ENCODE measurements around the gene KCNMA1. TPM values are rescaled to one million over a fixed set of nuclear protein-coding genes. Genes with fewer than 3 reads are reported as not detected.

The KCNMA1 gene
- total RNA-seq, 1 experiment from 2014 or later = 23.3 TPM

DNA sequence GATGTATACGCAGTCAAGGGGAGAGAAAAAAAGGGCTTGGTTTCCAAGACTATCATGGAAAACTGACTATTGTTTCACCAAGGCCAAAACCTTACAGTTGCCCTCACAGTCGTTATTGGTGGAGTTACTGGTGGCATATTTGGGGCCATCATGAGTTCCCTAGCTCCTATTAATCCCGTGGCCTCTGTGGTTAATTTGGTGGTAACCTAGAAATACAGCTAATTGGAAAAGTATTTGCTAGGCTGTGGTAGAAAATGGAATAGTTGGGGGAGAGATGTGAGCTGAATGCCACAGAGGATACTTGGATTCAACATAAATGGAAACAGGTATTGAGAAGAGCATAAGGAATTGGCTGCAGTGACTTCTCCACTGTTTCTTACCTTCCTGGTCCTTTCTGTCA, 450.7 kb downstream of the KCNMA1 start:
- DNase-seq (ENCODE audit: low read depth) = peak; percentile 86

DNA sequence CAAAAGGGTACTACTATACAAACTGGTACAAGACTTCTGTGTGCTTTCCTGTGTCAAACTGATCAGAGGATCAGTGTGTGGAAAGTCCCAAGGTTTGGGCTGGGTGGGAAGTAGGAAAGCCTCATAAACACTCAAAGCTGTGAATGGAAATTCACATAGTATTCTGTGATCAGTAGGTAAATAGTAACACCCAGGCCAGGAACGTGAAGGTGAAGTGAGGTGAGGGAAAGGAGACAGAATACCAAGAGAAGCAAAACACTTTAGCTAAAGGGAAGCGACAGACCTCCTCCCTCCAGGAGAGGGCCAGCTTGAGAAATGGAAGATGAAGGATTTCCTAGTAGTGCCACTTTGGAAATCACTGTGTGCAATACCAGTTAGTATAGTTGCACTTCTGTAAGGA, 451.9 kb downstream of the KCNMA1 start:
- no peak for DNase-seq (ENCODE audit: low read depth)

DNA sequence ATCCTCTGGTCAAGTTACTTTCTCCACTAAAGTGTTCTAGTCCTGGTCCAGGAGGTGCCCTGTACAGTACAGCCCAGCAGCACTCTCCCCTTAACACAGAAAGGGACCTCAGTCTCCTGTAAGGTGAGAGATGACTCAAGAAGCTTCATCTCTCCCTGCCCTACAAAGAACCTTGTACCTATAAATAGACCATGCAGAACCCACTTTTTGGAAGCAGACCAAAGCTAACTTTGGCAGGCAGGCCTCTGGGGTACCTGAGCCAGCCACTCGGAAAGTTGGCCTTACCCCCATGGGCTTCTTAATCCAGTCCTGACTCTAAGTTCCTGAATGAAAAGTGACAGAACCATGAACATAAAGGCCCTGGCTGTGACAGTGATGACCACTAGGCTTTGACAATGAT, 454.8 kb downstream of the KCNMA1 start:
- peak; percentile 54 for DNase-seq (ENCODE audit: low read depth)

DNA sequence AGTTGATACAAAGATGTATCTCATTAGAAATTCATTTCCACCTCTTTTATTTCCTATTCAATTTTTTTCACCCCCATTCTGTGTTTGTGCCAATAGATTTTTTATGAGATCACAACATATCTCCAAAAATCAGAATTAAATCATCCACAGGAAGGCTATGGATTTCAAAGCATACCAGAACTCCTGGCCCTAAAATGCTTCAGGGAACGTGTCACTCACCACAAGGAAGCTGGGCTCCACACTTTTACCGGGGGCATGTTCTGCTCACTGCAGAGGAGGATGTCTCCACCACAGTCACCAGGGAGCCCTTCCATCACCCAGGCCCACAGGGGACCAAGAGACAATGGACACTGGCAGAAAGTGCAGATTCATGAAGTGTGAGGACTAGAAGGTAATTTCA, 456.8 kb downstream of the KCNMA1 start:
- DNase-seq (ENCODE audit: low read depth) = peak; percentile 69

DNA sequence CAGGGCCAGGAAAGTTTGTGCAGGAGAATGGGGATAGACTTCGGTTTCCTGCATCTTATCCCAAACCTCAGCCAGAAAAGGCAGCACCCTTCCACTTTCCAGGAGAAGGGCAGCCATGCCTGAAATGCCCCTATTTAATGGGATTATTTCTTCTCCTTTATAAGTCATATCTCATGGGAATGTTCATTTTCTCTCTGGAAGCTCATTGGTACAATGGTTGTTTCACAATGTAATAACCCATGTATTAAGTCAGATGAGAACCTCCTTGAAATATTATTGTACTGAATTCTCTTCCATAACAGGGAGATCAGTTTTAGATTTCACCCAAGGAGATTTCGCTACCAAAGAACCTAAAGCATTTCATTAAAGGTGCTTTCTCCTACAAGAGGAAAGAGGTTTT, 457.5 kb downstream of the KCNMA1 start:
- DNase-seq (ENCODE audit: low read depth) = no peak

DNA sequence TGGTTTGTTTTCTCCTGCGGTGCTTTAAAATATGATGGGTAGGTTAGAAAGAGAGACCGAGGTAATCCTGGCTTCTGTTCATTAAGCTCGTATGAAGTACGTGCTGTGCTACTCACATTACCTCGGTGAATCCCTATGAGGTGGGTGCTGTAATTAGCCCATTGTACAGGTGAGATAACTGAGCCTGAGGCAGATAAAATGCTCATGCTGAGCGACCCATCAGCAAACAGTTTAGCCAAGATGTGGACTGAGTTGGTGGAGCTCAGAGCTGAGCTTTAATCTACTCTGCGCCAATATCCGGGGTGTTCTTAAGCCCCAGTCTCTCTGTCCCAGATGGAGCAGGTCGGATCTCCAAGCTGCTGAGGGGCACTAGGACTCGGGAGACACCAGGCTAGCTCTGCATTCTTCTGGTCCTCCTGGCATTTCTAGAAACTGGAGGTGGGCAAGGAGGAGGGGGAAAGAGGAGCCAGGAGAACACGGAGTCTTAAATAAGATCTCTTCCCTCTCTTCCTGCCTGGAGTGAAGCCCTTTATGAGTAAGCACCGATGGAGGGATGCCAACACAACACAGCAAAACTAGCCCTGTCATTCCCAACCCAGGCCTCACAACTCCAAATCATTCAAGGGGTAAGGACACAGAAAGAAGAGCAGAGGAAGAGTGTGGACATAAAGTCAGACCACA, 458.5 kb downstream of the KCNMA1 start:
- DNase-seq (ENCODE audit: low read depth) = peak; percentile 96

DNA sequence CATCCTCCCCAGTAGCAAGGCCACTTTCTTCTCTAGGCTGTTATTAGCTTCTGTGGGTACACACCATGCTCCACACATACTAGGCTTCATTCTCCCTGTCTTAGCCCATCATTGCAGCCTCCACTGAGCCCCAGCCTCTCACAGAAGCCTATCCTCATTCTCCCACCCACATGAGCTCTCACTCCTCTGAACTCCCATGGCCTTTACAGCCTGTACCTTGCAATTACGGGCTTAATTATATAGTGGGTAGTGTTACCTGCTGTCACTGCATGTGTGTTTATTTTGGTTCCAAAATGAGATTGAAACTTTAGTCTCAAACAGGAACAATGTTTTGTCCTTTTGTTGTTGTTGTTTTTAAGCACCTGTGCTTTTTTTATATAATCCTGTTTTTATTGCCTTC, 460.0 kb downstream of the KCNMA1 start:
- DNase-seq (ENCODE audit: low read depth) = no peak

DNA sequence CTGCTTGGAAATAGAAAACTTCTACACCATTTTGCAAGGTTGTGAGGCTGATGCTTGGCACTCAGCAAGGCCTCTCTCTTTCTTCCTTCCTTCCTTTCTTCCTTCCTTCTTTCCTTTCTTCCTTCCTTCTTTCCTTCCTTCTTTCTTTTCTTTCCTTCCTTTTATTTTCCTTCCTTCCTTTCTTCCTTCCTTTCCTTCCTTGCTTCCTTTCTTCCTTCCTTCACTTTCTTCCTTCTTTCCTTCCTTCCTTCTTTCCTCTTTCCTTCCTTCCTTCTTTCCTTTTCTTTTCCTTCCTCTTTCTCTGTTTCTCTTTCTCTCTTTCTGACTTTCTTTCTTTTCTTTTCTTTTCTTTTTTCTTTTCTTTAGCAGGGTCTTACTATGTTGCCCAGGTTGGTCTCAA, 460.4 kb downstream of the KCNMA1 start:
- no peak for DNase-seq (ENCODE audit: low read depth)

DNA sequence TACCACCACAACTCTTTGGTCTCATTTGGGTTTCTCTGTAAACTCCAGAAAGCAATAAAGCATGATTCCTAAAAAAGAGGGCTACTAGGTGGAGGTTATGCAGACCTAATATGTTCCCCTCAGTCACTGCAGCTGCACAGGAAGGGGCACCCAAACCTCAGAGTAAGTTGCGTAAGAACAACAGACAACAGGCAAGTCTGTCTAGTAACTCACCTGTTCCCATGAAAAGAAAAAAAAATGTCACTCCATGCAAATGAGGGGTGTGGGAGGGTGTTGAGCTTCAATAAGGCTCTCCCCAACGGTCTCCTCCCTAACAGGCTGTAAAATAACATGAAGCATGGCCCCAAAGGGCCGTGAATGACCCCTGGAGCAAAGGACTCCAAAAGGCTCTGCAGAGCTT, 461.4 kb downstream of the KCNMA1 start:
- DNase-seq (ENCODE audit: low read depth) = no peak

DNA sequence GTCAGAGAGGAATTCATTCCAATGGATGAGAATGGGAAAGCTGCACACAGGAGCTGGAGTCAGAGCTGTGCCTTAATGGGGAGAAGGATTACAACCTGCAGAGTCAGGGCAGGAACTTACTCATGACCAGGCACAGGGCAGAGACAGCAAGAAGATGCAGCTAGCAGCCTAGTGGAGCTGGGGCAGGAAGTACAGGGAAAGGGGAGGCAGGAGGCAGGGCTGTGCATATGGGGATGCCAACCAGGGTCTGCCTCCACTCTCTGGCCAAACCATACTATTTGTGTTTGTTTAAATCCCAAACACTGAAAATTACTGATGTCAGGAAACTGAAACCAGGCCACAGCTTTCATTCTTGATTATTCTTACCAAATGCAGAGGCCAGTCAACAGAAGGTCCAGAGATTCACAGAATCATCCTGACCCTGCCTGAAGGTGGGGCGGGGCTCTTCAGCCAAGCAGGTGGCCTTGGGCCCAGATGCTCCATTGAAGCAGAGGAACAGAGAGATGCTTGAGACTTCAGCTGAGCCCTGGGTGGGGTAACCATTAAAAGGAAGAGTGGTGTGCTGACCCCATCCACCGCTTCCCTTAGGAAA, 461.9 kb downstream of the KCNMA1 start:
- no peak for DNase-seq (ENCODE audit: low read depth)

DNA sequence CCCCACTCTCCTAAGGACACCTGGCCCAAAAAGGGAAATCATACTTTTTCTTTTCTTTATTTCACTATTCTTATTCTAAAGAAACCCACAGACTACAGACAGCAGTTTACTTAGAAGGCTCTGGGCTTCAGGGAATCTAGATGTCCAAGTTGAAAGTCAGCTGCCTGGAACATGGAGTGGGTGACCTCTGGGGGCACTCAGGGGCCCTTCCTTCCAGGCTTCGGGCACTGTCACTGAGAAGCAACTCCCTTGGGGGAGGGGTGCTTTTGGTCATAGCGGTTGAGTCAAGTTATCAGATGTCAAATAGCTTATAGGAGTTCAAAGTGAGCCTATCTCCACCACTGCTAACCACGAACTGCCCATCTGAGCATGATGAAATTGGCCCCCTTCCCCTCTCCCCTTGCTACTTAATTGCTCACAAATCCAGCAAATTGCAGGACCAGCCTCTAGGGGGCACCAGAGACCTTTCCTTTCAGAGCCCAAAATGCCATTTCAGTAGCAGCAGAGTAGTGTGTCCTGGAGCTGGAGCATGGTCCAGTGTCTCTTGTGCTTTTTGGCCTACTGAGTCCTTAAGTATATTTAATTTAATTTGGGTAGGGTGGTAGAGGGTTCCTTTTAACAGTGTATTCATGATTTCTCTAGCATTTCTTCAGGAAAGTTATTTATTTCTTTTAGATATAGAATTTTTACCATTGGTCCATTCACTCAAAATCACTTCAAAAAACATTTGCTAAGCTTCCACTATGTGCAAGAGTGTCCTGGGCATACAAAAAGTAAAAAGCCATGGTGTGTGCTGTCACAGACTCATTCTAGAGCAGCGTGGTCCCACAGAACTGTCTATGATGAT, 463.8 kb downstream of the KCNMA1 start:
- DNase-seq (ENCODE audit: low read depth) = peak; percentile 76

DNA sequence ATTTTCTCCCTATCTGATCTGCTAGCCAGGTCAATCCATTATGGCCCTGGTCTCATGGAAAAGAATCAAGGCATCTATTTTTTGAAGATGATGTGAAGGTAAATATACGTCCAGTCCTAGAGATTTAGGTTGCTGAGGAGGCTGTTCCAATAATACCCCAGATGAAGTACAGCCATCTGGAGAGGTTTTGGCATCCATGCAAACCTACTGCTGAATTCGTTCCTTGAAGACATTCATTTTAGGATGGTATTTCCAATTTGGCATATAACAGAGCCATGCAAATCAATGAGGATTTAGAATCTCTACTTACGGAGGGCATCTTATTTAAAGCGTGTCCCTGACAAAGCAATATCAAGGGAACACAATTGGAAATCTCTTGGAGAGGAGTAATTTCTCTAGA, 465.5 kb downstream of the KCNMA1 start:
- DNase-seq (ENCODE audit: low read depth) = no peak

DNA sequence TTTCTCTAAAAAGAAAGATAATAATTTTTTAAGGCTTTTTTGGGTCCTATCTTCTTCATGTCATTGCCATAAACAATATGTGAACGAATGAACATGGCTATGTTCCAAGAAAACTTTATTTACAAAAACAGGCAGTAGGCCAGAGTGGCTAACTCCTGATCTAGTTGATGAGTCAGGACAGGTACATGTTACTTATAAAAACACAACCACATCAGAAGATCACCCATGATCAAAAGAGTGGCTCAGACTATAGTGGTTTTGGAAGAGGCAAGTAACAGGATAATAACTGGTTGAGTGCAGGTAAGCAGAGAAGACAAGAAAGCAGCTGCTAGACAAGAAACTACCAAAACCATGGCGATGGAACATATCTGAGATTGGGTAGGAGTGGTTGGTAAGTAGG, 468.7 kb downstream of the KCNMA1 start:
- DNase-seq (ENCODE audit: low read depth) = peak; percentile 51

DNA sequence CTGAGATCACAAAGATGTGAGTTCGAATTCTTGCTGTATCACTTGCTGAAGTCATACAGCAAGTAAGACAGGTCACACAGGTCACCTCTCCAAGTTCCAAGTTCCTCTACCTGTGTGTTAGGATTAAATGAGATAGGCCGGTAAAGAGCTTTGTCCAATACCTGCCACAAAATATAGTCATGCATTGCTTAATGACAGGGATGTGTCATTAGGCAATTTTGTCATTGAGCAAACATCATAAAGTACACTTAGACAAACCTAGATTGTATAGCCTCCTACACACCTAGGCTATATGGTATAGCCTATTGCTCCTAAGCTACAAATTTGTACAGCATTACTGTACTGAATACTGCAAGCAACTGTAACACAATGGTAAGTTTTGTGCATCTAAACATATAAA, 469.4 kb downstream of the KCNMA1 start:
- DNase-seq (ENCODE audit: low read depth) = no peak

DNA sequence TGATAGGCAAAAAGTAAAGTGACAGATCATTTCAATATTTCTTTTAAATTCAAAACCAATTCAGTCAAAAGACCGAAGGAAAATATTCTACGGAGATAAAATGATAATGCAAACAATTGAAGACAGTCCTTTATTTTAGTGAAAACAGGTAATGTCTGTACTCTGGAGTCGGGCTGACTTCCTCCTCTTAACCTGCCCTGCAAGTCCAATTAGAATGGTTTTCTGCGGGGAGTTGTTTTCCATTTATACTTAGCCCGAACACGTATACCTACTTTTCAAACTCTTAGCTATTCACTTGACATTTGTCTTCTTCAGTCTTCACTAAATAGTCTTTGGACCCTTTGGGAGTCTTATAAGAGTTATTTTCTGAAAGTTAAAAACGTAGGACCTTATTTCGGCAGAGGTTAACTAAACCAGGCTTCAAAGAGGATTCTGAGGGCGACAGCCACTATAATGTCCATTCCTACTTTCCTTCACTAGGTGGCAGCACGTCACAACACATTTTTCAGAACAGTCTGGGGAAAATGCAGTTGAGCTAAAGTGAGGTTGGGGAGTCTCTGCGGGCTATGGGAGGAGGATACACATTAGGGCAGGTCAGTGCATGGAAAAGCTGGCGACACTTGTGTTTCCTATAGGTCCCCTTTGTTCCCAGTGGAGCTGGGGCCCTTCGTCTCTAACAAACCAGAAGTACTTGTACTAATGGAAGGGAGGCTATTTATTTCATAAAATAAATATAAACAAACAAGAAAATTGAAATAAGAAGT, 472.0 kb downstream of the KCNMA1 start:
- DNase-seq (ENCODE audit: low read depth) = peak; percentile 75

DNA sequence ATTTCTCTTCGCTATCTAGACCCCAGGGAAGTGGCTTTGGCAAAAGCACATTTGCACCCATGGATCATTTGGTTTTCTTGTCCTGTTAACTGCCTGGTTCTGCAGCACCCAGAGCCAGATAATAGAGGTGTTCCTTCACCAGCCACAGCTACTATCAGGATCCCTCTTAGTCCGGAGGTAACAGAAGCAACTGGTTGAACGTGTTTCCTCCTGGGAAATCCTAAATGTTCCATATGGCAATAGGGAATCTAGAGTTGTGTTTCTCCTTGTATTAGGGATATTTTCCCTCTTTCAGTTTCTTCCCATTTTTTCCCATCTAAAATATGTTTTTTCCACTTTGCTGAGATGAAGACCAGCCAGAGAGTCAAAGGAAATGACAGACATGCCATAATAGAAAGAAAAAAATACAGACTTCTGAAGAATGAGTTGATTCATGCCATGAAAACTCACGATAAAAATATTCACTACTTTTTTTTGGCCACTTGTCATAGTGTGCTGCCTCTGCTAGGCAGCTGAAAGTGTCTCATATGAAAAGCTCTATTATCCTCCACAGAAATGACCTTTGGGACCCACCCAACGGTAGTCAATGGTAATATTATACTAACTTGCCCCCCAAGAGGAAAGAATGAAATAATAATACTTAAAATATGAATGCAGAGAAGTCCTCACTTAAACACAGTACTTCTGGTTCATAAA, 472.8 kb downstream of the KCNMA1 start:
- DNase-seq (ENCODE audit: low read depth) = peak; percentile 56

DNA sequence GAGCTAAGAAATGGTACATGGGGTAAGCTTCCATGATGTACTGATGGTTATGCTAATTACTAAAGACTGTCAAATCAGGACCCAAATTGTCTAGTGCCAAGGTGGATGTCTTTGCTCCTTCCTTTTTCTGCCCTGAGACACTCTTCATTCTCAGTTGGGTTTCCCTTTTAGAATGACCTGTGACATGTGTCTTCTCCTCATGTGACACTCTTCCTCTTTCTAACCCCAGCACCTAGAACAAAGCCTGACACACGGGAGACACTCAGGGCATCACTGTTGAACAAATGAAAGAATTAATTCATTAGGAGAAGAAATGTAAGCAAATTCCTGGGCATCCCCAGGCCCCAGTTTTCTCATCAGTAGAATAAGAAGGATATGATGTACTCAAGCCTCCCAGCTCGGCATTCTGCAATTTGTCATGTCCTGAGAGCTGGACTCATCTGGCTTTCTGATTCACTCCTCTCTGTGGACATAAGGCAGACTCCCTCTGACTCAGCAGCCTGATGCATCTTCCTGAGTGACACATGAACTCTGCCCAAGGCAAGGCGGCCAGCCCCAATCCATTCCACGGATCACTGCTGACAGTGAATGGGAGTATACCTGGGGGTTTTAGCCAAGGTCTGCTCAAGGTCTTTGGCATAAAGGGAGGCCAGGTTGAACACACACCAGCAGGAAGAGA, 473.8 kb downstream of the KCNMA1 start:
- peak; percentile 98 for DNase-seq (ENCODE audit: low read depth)

DNA sequence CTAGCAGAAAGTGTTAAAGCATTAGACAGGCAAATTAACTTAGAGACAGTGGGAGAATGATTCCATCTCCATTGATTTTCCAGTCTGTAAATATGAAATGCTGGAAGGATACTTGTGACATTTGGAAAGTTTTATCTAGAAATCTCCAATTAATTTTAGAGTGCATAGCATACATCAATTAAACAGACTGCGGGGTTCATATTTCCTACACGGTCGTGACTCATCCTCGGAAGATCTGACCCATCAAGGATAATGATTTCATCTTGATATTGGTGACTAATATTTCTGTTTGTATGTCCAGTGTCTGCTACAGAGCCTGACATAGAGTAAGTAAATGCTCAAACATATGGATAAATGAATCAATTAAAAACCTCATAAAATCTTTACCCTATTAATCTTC, 474.9 kb downstream of the KCNMA1 start:
- DNase-seq (ENCODE audit: low read depth) = peak; percentile 54

DNA sequence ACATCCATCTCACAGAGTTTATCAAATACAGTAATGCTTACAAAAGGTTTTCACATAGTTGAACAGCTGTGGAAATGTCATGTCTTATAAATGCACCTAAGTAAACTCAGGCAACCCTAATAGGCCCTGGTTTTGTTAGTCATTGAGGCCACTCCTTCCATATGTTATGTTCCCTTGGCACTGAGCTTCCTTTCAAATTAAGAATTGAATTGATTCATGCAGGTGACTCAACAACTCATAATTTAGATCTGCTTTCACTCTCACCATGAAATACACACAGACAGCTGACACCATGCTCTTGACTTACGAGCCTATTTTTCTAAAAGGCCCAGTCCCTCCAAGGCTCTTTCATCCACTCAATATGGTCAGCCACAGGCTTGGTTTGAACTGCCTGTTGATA, 476.9 kb downstream of the KCNMA1 start:
- peak; percentile 95 for DNase-seq (ENCODE audit: low read depth)

DNA sequence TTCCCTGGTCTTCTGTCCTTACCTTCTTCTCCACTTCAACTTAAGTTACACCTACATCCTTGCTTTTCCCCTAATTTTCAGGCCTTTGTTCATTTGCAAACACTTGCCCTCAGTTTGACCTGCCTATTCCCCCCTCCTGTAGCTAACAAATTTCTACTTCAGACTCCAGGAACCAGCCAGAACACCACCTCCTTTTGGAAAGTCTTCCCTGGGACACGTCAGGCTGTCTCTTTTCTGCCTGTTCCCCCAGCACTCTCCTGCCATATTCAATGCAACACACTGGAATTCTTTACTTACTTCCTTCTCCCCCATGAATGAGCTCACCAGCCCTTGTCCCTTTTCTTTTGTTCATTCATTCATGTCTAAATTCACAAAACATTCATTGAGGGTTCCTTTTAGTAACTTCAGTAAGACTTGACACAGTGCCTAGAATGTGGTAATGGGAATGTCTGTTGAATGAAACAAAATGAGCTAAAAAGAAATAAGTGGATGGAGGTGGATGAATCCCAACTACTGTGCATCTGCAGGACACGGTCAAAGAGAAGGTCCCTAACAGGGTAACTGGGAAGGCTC, 478.0 kb downstream of the KCNMA1 start:
- DNase-seq (ENCODE audit: low read depth) = peak; percentile 63

DNA sequence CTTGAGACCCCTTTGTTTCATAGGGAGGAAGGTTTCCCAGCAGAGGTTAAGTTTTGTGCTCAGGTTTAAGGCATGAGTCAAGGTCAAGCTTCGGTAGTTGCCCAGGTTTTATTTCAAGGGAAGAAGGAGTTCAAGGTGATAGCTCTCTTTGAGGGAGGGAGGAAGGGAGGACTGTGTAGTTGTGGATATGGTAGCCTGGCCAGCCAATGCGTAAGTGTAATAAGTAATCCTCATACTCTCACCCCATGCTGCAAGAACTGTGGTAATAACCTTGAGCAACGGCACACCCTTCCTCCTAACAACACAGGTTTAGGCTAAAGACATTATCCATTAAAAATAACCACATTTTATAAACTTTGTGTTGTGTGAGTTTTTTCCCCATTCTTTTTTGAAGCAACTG, 478.9 kb downstream of the KCNMA1 start:
- DNase-seq (ENCODE audit: low read depth) = no peak
